Hematopoietic multipotent progenitor cell treated with erythropoietin and hydrocortisone succinate and interleukin-3 and kit ligand, for 15 days (in vitro differentiated cells): Measurements from ENCODE around the gene DLG2.
"Not testable (repeated sequence)": the region's sequence is repeated elsewhere in the genome, so short reads cannot be mapped to it uniquely, and the experiment has no call there.

Source experiments
- DNase-seq: peaks from one replicate; pipeline ENCODE4 v3.0.0-alpha.2; 2015; ENCODE audit warnings: low spot score

Gene DLG2

GRCh38 chr11:84836371-84836770 lies 790.8 kb downstream of the DLG2 start:
- no peak for DNase-seq

DNA sequence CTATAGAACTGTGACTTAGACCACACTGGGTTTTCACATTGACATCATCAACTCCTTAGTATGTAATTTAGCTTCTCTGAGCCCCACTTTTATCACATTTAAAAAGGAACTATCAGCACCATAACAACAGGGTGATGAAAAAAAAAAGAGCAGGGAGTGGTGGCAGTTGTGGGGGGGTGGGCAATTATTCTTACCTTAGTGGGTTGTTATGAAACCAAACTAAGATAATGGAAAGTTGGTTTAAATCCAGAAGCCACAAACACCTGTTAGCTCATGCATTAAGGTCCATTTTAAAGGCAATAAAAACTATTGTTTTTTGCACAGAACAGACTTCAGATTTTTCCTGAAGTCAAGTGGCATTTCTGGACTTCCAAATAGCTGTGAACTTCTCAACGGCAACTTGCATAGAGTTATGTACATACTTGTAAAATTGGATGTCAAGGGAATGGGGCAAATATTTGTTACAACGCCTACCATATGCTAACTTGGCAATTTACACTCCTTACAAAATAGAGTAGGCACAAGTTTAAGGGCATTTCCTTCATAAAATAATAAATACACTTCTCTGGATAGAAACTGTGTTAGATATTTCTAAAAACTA lies 793.6 kb downstream of the DLG2 start:
- no peak for DNase-seq

GRCh38 chr11:84830372-84830771 lies 796.8 kb downstream of the DLG2 start:
- no peak for DNase-seq

GRCh38 chr11:84829162-84829561 lies 798.0 kb downstream of the DLG2 start:
- DNase-seq = no peak

DNA sequence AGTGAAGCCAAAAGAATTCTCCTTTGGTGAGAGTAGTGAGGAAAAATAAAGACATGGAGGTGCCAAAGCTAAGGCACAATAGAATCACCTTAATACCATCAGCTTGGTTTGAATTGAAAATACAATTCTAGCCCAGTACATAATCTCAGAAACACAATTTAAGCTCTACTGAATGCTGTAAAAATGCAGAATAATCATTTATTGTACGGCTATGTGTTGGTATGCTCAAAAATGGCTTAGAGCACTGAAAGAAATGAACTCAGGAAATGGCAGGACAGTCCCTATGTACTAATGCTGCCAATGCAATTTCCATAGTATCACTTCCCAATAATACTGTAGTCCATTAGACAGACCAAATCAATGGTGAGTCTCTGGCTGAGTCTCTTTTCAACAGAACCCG lies 798.5 kb downstream of the DLG2 start:
- no peak for DNase-seq

DNA sequence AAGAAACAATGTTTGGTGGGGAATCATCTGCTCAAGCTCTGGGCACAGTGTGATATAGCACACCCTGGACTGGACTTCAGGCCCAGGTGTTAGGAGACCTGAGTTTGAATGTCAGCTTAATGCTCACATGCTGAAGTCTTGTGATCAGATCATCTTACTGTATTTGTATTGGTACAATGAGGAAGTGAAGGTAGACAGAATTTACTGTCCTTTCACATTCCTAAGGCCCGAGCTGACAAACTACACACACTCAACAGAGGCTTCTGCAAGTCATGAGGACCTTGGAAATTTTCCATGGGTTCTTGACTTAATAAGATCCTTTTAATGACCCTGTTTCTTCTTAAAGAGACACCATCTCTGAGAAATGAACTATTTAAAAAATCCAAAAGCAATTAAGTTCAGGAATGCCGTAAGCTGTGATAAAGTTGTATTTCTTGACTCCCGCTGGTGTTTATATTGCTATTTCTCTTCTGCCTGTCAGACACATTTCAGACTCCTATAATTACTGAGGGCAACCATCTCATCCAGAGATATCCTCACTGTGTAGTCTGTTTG lies 802.0 kb downstream of the DLG2 start:
- DNase-seq = no peak

DNA sequence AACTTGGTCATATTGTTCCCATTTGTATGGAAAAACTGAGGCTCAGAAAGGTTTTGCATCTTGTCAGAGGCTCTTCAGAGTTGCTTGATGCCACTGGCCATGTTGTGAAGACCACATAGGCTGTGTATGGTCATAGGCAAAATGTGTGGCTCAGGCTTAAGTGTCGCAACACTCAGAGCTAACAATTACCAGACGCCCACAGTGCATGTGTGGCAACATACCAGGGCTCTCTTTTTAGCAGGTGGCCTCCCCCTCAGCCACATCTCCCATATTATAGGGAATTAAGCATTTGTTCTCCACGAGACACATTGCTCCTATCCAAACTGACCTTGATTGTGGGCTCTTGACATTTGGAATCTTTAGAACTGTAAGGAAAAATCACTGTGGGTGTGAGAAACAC lies 802.5 kb downstream of the DLG2 start:
- no peak for DNase-seq

DNA sequence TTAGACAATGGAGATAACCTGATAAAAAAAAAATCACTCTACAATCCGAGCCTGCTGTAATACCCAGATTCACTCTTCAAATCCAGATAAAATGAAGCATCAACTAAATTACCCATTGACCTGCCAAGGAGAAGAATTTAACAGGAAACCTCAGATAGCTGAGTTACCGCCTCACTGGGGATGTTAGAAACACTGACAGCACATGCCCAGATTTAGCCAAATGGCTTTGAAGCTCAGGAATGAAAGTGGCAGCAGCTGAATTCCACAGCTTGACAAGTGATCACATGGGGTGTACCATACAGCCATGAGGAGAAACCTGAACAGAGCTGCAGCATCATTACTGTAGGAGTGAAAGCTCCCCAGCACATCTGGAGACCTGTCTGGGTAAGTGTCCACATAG lies 807.6 kb downstream of the DLG2 start:
- DNase-seq = no peak

DNA sequence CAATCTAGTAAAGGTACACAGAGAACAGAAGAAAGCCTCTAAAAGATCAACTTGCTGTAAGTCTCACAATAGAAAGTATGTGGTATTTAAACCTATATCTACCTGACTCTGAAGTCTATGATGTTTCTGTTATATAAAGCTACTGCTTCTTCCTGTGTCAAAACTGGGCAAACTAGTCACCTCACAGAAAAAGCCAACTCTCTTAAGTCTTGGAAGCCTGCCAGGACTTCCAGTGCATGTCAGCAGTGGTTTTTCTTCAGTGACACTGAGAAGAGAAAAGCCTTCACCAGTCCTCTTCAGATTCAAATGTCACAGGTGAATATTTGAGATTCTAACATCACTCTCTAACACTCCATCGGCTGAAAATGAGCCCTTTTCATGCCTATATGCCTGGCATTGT lies 808.0 kb downstream of the DLG2 start:
- DNase-seq = no peak

DNA sequence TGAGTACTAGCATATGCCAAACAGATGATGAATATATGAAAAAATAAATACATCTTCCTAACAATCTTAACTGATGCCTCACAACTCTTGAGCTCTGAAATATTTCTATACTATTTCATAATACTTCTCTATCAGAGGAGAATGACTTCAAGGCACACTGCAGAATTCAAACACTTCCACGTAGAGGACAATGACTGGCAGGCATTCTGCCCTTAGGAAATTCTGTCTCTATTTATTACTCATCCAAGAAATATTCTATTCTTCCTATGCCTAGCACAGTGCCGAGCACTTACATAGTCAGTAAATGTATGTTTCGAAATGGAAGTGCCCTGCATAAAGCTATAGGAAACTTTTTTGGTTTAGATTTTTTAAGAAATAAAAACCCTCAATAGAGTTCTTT lies 809.1 kb downstream of the DLG2 start:
- no peak for DNase-seq

- DNase-seq = no peak
These were observed 814.6 kb downstream of the DLG2 start for GRCh38 chr11:84812471-84812969.

DNA sequence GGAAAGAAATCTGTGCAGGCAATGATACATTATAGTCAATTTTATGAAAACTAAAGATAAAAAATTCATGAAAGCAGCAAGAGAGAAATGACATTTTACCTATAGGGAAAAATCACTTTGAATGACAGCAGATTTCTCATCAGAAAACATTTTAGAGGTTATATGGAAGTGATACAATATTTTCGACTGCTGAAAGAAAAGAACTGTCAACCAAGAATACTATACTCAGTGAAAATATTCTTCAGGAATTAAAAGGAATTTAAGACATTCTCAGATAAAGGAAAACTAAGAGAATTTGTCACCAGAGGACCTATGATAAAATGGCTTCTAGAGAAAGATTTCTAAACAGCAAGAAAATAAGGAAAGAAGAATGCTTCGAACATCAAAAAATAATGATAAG lies 820.8 kb downstream of the DLG2 start:
- DNase-seq = no peak

- no peak for DNase-seq
These were observed 823.1 kb downstream of the DLG2 start for GRCh38 chr11:84804041-84804440.

GRCh38 chr11:84800755-84801346 lies 826.3 kb downstream of the DLG2 start:
- no peak for DNase-seq

DNA sequence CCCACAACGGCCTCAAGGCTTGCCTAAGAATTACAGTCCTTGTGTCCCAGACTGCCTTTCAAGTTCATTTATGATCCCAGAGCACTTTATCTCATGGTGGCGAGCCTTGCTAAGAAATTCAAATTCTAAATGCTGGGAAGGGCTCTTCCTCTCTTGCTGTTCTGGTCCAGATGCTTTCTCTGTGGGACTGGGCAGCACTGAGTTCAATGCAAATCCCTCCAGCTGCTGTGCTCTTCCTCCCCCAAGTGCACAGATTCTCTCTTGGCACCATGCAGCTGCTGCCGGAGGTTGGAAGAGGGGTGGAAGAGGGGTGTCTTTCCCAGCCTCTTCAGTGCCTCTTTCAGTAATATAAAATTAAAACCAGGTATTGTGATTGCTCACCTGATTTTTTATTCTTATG lies 828.0 kb downstream of the DLG2 start:
- DNase-seq = no peak

- DNase-seq = no peak
These were observed 831.4 kb downstream of the DLG2 start for GRCh38 chr11:84795698-84796097.

DNA sequence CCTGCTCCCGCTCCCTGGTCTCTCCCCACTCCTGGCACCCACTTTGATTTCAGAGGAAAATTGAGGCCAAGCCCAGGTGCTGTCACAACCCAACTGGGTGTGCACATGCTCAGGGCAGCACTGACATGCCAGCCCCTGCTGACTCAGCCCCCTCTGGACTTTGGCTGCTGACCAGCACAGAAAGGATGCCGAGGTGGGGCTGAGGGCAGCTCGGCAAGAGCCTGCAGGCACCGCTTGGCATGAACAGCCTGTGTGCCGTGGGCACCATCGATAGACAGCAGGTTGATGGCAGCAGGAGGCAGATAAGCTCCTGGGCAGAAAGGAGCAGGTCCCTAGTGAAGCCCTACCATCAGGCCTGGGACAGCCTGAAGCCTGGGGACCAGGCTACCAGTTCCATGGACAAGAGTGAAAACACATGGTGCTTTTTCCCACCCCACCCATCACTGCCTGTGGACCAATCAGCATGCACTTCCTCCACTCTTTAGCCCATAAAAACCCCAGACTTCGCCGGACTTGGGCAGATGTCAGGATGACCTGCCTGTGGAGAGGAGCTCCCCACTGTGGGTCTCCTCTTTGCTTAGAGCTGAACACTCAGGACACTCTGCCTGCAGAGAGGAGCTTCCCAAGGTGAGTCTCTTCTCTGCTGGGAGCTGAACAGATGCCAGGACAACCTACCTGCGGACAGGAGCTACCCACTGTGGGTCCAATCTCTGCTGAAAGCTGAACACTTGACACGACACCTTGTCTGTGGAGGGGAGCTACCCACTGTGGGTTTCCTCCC lies 832.3 kb downstream of the DLG2 start:
- no peak for DNase-seq

- DNase-seq = no peak
These were observed 833.8 kb downstream of the DLG2 start for GRCh38 chr11:84793318-84793717.

GRCh38 chr11:84790849-84791427 lies 836.2 kb downstream of the DLG2 start:
- no peak for DNase-seq

DNA sequence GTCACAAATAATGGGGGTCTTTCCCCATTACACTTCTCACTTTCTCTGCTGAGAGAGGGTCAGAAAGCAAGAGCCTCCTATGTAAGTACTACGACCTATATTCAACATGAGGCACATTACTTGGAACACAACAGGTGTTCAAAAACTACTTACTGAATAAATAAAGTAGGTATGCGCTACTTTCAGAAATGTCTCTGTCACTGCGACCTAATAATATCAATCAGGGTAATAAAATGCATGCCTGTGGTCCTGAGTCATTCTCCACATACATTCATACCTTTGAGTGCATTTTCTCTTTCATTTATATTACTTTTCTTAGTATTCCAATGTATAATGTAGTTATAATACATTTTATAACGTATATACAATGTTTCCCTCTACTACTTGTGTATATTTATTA lies 838.9 kb downstream of the DLG2 start:
- DNase-seq = no peak

GRCh38 chr11:84784158-84784557 lies 843.0 kb downstream of the DLG2 start:
- DNase-seq = not testable (repeated sequence)

- no peak for DNase-seq
These were observed 846.4 kb downstream of the DLG2 start for GRCh38 chr11:84780689-84781293.
